ENCODE data around the gene GTF2A1L.

GTF2A1L gene

GRCh38 chr2:48633143-48633542, 15.5 kb downstream of the GTF2A1L start:
- no peak overlapping the region for H3K4me3 ChIP-seq (ENCODE audit: low read depth, low read length)
- TF ChIP-seq CTCF (IDR thresholded peaks at IDR 0.05; ENCODE audit: borderline replicate concordance, insufficient read depth, low read depth, low read length) = no peak

GRCh38 chr2:48635786-48636185, 18.1 kb downstream of the GTF2A1L start:
- no peak overlapping the region for H3K4me3 ChIP-seq (ENCODE audit: low read depth, low read length)
- no peak for TF ChIP-seq CTCF (IDR thresholded peaks at IDR 0.05; ENCODE audit: borderline replicate concordance, insufficient read depth, low read depth, low read length)

- no peak overlapping the region for H3K4me3 ChIP-seq (ENCODE audit: low read depth, low read length)
- TF ChIP-seq CTCF (IDR thresholded peaks at IDR 0.05; ENCODE audit: borderline replicate concordance, insufficient read depth, low read depth, low read length) = no peak
Measured at GRCh38 chr2:48638261-48638660, 20.6 kb downstream of the GTF2A1L start.

- TF ChIP-seq CTCF (IDR thresholded peaks at IDR 0.05; ENCODE audit: borderline replicate concordance, insufficient read depth, low read depth, low read length) = no peak
- H3K4me3 ChIP-seq (ENCODE audit: low read depth, low read length) = no peak overlapping the region
Measured at GRCh38 chr2:48651158-48651790, 33.6 kb downstream of the GTF2A1L start.

- no peak overlapping the region for H3K4me3 ChIP-seq (ENCODE audit: low read depth, low read length)
- no peak for TF ChIP-seq CTCF (IDR thresholded peaks at IDR 0.05; ENCODE audit: borderline replicate concordance, insufficient read depth, low read depth, low read length)
Measured at GRCh38 chr2:48668992-48669391, 51.3 kb downstream of the GTF2A1L start.

GRCh38 chr2:48673581-48673980, 55.9 kb downstream of the GTF2A1L start:
- TF ChIP-seq CTCF (IDR thresholded peaks at IDR 0.05; ENCODE audit: borderline replicate concordance, insufficient read depth, low read depth, low read length) = no peak

GRCh38 chr2:48674933-48675332, 57.3 kb downstream of the GTF2A1L start:
- H3K4me3 ChIP-seq (ENCODE audit: low read depth, low read length) = no peak overlapping the region
- TF ChIP-seq CTCF (IDR thresholded peaks at IDR 0.05; ENCODE audit: borderline replicate concordance, insufficient read depth, low read depth, low read length) = no peak

More at GRCh38 chr2:48673581-48673980, 55.9 kb downstream of the GTF2A1L start:
- H3K4me3 ChIP-seq (ENCODE audit: low read depth, low read length) = no peak overlapping the region
